Uterus (tissue), 4 donors: ENCODE data around the gene RPS14. TPM values are rescaled to one million over a fixed set of nuclear protein-coding genes. Genes with fewer than 3 reads are reported as not detected.

ENCODE experiments used
- DNase-seq, 2 donors: peaks; one replicate each; pipeline ENCODE4 v3.0.0-alpha.2; 2019 to 2020
- H3K27ac ChIP-seq, 2 donors: fragments of 200-600 bp; sonication (generic); 1 replicate in 1 of 2; 2 replicates in 1 of 2; pipeline ENCODE4 v1.5.1; 2016 to 2018
- H3K27me3 ChIP-seq, 2 donors: fragments of 200-600 bp; sonication (generic); one replicate each; pipeline ENCODE4 v1.5.1; 2018 to 2019; ENCODE audit warnings: control low read depth in 1 of 2
- H3K36me3 ChIP-seq, 2 donors: fragments of 200-600 bp; sonication (generic); one replicate each; pipeline ENCODE4 v1.5.1; 2019; ENCODE audit warnings: control low read depth in 1 of 2
- H3K4me1 ChIP-seq, 2 donors: fragments of 200-600 bp; sonication (generic); one replicate each; pipeline ENCODE4 v1.5.1; 2018 to 2019; ENCODE audit warnings: control low read depth in 1 of 2
- H3K4me3 ChIP-seq, 2 donors: fragments of 200-600 bp; sonication (generic); 1 replicate in 1 of 2; 2 replicates in 1 of 2; pipeline ENCODE4 v1.5.1; 2018 to 2019; ENCODE audit warnings: mild to moderate bottlenecking in 1 of 2
- H3K9me3 ChIP-seq, 2 donors: fragments of 200-600 bp; sonication (generic); one replicate each; pipeline ENCODE4 v1.5.1; 2019; ENCODE audit warnings: control low read depth in 1 of 2
- CTCF ChIP-seq, 4 experiments: fragments of 200-600 bp in 2 of 4; fragments of 450-650 bp in 2 of 4; sonication (generic) in 2 of 4; IDR thresholded peaks; one replicate each; pipeline ENCODE4 v1.5.1; 2016 to 2019; ENCODE audit warnings: antibody characterized with exemption in 4 of 4, mild to moderate bottlenecking in 2 of 4, moderate library complexity in 1 of 4
- POLR2A ChIP-seq, 2 donors: fragments of 450-650 bp; IDR thresholded peaks; one replicate each; pipeline ENCODE4 v1.6.1; 2016; ENCODE audit warnings: antibody characterized with exemption in 2 of 2, mild to moderate bottlenecking in 1 of 2, moderate library complexity in 1 of 2
- intact Hi-C: fragments of 100-400 bp; cut with DNase I; formaldehyde crosslinking; loops from one replicate; pipeline ENCODE4 v1.15.1; 2023; ENCODE audit warnings: low total_unique reads
- total RNA-seq, 4 donors: library from RNA; depleted of rRNA in 3 of 4; stranded (reverse); fragments of >200 nt in 3 of 4; gene quantifications; one replicate each; pipeline versions ENCODE4 v1.1.0 to v1.2.4, GENCODE V29; 2014 to 2023
- donor health status: DM: yes; HTN: yes; CAD: no.

RPS14 gene
- total RNA-seq, 4 donors from 2014 or later = 2,445 to 12,361 (median 6,046) TPM

- DNase-seq = no peak
- H3K36me3 ChIP-seq = no peaks in the 10 kb centered on the region
- H3K9me3 ChIP-seq = no peaks in the 10 kb centered on the region
- H3K27ac ChIP-seq = no peak overlapping the region
- H3K4me1 ChIP-seq = no peaks in the 10 kb centered on the region
- TF ChIP-seq POLR2A (IDR thresholded peaks at IDR 0.05) (no peak), CTCF (IDR thresholded peaks at IDR 0.05) (no peak)
- no peak overlapping the region for H3K4me3 ChIP-seq
- H3K27me3 ChIP-seq = no peaks in the 10 kb centered on the region
- intact Hi-C loops = no loop called here
Observed at GRCh38 chr5:150434464-150434863, 15.1 kb downstream of the RPS14 start.

GRCh38 chr5:150431574-150431973 is 18.0 kb downstream of the RPS14 start:
- no peaks in the 10 kb centered on the region for H3K9me3 ChIP-seq
- intact Hi-C loops = no loop called here

GRCh38 chr5:150431048-150431447 is 18.5 kb downstream of the RPS14 start:
- Histone ChIP-seq H3K4me3 (no peak overlapping the region), H3K27me3 (no peaks in the 10 kb centered on the region), H3K27ac (no peak overlapping the region), H3K4me1 (no peaks in the 10 kb centered on the region), H3K9me3 (no peaks in the 10 kb centered on the region), H3K36me3 (no peaks in the 10 kb centered on the region)
- no peak for DNase-seq
- intact Hi-C loops = no loop called here
- TF ChIP-seq POLR2A (IDR thresholded peaks at IDR 0.05) = no peak

More at GRCh38 chr5:150431574-150431973, 18.0 kb downstream of the RPS14 start:
- no peak overlapping the region for H3K27ac ChIP-seq
- DNase-seq = no peak
- no peak for TF ChIP-seq POLR2A (IDR thresholded peaks at IDR 0.05)
- no peak for TF ChIP-seq CTCF (IDR thresholded peaks at IDR 0.05)
- H3K27me3 ChIP-seq = no peaks in the 10 kb centered on the region
- H3K36me3 ChIP-seq = no peaks in the 10 kb centered on the region
- H3K4me1 ChIP-seq = no peaks in the 10 kb centered on the region
- no peak overlapping the region for H3K4me3 ChIP-seq

- intact Hi-C loops = no loop called here
- no peak for DNase-seq
- no peaks in the 10 kb centered on the region for H3K27me3 ChIP-seq
- no peaks in the 10 kb centered on the region for H3K4me1 ChIP-seq
- H3K27ac ChIP-seq = no peak overlapping the region
- no peak overlapping the region for H3K4me3 ChIP-seq
- H3K9me3 ChIP-seq = no peaks in the 10 kb centered on the region
- no peaks in the 10 kb centered on the region for H3K36me3 ChIP-seq
- TF ChIP-seq POLR2A (IDR thresholded peaks at IDR 0.05) = no peak
- TF ChIP-seq CTCF (IDR thresholded peaks at IDR 0.05) = no peak
Observed at GRCh38 chr5:150429410-150429873, 20.1 kb downstream of the RPS14 start.

- Histone ChIP-seq H3K36me3 (no peaks in the 10 kb centered on the region), H3K27me3 (no peaks in the 10 kb centered on the region), H3K4me1 (no peaks in the 10 kb centered on the region), H3K27ac (peak overlapping the region in 1 of 2 donors; percentile 36), H3K9me3 (no peaks in the 10 kb centered on the region), H3K4me3 (no peak overlapping the region)
- TF ChIP-seq POLR2A (IDR thresholded peaks at IDR 0.05) (no peak), CTCF (IDR thresholded peaks at IDR 0.05) (no peak)
- intact Hi-C loops = no loop called here
- no peak for DNase-seq
Observed at GRCh38 chr5:150428978-150429377, 20.6 kb downstream of the RPS14 start.
